ENCODE data around the gene LYL1.

Gene LYL1

DNA sequence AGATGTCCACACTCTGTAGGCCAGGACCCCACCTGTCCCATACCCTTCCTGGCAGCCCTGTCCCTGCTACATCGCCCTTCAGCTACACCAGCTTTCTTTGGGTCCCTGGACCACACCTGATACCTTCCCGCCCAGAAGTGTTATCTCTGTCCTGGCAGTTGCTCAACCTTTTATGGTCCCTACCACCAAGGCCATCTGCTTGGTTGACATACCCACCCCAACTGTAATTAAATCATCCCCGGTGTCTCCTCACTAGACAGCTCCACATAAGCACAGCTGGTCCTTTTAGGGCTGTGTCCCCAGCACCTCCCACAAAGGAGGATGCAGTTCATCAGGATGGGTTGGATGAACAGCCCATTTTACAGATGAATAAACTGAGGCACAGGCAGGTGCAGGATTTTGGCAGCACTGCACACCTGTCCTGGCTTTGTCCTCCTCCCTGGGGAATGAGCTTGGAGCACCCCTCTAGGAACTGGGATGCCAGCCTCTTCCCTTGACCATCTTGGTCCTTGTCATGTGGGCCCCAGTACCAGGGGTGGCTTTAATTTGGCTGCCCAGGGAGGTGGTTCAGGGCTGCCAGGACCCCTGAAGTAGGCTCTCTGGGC is 28.3 kb upstream of the LYL1 start:
- DNase-seq (ENCODE audit: extremely low read depth in 1 of 2, low read depth in 1 of 2): no peak

DNA sequence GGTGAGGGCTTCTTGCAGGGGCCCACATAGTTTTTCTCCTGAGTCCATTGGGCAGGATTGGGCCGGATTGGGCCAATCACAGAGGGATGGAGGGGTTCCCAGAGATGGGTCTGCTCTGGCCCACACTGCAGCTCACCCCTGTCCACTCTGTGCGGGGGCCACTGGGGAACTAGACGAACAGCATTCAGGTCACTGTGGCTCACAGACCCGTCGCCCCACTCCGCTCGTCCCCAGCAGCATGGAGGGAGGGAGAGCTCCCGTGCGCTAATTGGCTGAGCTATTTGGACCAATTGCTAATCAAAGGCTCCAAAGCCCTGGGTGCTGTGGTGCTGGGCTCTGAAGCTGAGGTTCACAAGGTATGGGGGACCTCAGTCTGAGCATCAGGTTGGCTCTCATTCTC is 26.7 kb upstream of the LYL1 start:
- no peak for DNase-seq (ENCODE audit: extremely low read depth in 1 of 2, low read depth in 1 of 2)

DNA sequence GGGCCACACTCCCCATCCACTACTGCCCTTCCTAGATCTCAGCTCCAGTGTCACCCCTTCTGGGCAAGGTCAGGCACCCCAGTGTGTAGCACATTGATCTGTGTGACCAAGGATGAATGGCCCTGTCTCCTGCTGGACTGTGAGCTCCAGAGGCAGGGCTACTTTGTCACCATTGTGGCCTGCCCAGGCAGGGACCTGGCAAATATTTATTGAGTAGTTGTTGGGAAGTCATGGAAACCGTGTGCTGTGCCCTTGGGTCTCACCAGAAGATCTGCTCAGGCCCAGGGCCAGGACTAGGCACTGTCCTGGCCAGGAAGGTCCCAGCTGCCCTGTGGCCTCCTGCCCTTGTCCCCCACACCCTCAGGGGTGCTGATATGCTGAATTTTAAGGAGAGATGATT is 25.9 kb upstream of the LYL1 start:
- no peak for DNase-seq (ENCODE audit: extremely low read depth in 1 of 2, low read depth in 1 of 2)

DNA sequence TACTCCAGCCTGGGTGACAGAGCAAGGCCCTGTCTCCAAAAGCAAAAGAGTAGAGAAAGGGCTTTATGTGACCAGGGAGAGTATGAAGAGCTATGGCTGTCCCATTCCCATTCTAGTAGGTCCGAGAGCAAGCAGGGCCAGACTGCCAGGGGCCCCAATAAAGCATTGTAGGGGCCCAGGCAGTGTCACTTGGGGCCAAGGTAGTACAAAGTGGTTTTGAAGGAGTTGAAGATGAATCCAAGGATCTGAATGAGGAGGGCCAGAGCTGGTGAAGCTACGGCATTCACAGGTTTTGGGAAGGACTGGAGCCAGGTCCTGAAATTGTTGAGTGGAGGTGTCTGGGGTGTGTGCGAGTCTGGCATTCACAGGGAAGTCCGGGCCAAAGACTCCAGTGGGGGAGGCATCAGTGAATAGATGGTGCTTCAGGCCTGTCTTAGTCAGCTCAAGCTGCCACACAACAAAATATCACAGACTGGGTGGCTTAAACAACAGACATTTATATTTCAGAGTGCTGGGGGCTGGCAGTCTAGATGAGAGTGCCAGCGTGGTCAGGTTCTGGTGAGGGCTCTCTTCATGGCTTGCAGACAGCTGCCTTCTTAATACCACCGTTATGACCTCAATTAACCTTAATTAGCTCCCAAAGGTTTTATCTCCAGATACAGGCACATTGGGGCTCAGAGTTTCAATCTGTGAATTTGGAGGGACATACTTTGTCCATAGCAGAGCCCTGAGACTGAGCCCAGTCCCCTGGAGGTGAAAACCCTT is 25.3 kb upstream of the LYL1 start:
- DNase-seq (ENCODE audit: extremely low read depth in 1 of 2, low read depth in 1 of 2): no peak

DNA sequence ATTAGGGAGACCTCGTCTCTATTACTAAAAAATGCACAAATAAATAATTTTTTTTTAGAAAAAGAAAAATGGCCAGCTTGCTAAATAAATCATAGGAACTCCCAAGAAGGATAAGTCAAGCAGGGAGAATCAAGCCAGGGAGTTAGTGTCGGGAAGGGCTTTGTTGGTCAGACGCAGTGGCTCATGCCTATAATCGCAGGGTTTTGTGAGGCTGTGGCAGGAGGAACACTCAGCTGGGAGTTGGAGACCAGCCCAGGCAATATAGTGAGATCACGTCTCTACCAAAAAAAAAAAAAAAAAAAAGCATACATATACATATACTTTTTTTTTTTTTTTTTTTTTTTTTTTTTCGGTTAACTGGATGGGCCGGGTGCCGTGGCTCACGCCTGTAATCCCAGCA is 24.4 kb upstream of the LYL1 start:
- no peak for DNase-seq (ENCODE audit: extremely low read depth in 1 of 2, low read depth in 1 of 2)

DNA sequence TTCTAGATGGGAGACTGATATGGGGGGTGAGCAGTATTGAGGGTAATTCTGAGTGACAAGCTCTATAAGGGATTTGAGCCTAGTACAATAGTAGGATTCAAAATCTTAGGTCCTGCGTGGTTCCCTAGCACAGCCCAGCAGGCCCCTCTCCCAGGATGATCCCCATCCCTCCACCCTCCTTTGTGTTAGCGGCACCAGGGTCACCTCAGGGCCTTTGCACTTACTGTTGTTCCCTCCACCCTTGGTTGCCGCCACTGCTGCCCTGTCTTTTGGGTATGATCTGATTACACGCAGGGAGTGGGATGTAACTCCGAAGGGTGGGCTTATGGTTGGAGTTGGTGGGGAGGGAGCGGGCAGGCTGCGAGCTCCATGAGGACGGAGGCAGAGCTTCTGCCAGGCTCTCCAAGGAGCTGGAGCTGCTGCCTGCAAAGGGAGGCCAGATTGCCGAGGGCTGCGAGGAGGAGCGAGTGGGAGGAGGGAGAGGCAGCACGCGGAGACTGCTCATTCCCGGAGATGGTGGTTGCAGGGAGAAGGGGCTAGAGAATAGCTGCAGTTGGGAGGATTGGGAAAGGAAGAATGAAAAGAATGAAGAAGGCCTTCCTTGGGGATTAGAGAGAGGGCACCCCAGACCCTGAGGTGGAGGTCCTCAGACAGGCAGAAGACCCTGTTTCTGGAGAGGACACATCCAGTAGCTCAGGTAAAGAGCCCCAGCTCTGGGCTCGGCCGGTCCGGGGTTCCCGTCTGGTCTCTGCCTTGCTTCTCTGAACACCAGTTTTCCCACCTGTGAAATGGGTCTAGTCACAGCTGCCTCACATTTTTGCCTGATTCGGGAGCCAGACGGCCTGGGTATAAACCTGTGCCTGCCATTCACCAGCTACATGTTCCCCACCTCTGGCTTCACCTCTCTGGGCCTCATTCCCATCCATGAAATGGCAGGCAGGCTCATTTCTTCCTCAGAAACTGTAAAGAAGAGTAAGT is 20.6 kb upstream of the LYL1 start:
- no peak for DNase-seq (ENCODE audit: extremely low read depth in 1 of 2, low read depth in 1 of 2)

DNA sequence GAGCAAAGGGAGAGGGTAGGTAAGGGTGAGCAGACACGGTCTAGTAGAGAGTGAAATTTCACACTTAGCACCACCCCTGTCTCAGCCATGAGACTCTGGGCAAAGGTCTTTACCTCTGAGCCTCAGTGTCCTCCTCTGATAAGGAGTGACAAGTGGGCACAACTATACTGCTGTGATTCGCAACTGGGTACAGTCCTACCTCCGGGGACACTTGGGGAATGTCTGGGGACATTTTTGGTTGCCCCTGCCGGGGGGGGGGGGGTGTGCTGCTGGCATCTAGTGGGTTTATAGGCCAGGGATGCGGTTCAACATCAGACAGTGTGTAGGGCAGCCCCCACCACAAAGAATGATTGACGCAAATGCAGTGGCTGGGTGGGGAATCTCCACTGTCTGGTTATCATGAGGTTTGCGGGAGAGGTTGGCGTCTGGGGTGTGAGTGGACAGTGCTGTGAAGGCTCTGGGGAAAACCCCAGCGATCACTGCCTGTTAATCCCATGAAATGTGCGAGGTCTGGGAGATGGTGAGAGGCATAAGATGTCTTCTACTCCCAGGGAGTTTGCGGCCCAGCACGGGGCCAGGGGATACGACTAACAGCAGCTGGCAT is 19.7 kb upstream of the LYL1 start:
- DNase-seq (ENCODE audit: extremely low read depth in 1 of 2, low read depth in 1 of 2): no peak

DNA sequence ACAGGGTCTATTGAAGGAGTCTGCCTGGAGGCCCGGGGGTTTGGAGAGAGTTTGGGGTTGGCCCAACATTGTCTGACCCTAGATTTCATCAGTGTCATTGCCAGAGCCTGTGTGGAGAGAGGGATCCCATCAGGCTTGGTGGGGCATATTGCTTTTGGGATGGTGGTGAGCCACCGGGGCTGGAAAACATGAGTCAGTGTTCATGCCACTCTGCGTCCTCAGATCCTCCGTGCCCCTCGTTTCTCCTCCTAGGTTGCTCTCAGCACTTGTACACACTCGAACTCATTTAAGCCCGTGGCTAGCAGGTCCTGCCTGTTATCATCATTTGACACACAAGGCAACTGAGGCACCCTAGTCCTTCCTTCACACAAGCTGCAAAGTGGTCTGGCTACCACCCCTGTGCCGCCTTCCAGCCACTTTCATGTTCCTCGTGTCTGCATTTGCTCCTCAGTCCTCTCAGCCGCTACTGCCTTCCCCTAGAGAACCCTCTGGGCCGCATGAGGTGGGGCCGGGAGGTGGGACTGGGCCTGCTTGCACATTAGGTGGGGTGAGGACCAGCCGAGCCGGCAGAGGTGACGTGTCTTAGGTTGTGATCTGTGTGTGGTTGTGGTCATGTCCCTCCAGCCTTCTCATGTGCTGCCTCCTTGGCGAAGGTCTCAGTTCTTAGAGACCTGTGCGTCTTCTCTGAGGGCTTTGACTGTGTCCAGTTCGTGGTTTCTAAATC is 19.1 kb upstream of the LYL1 start:
- DNase-seq (ENCODE audit: extremely low read depth in 1 of 2, low read depth in 1 of 2): no peak

DNA sequence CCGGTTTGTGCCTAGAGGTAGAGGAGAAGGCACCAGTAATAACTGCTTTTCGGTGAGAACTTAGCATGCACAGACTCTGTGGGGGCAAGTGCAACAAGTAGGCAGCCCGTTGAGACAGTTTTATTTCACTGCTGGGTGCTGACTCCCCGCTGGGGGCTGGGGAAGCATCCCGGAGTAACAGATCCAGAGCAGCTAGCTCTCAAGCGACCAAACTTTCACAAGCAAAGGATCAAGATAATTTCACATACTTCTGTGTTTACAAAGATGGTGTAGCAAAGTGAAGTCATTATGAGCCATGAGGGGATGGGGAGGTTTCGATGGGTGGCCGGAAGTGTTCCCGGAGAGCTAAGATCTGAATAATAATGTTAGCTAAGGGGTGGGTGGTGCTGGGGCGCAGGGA is 18.2 kb upstream of the LYL1 start:
- no peak for DNase-seq (ENCODE audit: extremely low read depth in 1 of 2, low read depth in 1 of 2)

DNA sequence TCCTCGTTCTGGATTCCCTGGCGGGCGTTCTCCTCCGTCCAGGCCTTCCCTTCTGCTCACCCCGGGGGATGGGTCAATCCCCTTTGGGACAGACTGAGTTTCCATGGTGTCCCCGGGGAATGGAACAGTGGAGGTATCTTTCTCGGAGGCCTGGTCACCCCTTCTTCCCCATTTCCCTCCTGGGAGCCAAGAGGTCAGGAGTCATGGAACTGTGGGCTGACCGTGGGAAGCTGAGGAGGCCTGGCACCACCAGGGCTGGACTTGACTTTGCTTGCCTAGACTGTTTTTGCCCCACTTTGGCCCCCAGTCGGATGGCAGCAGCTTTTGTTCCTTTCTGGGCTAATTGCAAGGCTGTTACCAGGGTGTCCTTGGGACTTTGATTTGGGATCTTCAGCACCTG is 17.4 kb upstream of the LYL1 start:
- no peak for DNase-seq (ENCODE audit: extremely low read depth in 1 of 2, low read depth in 1 of 2)

DNA sequence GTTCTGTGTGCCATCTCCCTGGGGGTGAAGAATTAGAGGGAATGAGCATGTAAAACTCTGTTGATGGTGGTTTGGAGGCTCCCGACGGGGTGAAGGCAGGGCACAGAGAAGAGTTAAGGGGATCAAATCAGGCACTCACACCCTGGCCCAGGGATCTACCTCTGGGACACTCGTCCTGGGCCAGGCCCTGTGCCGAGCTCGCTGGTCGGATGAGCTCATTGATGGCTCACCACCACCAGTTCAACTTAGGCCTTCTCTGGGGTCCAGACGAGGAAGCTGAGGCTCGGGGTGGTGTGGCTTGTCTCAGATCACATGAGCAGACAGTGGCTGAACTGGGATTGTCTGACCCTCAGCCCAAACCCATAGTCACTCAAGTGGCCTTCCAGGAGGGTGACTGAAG is 17.0 kb upstream of the LYL1 start:
- no peak for DNase-seq (ENCODE audit: extremely low read depth in 1 of 2, low read depth in 1 of 2)

DNA sequence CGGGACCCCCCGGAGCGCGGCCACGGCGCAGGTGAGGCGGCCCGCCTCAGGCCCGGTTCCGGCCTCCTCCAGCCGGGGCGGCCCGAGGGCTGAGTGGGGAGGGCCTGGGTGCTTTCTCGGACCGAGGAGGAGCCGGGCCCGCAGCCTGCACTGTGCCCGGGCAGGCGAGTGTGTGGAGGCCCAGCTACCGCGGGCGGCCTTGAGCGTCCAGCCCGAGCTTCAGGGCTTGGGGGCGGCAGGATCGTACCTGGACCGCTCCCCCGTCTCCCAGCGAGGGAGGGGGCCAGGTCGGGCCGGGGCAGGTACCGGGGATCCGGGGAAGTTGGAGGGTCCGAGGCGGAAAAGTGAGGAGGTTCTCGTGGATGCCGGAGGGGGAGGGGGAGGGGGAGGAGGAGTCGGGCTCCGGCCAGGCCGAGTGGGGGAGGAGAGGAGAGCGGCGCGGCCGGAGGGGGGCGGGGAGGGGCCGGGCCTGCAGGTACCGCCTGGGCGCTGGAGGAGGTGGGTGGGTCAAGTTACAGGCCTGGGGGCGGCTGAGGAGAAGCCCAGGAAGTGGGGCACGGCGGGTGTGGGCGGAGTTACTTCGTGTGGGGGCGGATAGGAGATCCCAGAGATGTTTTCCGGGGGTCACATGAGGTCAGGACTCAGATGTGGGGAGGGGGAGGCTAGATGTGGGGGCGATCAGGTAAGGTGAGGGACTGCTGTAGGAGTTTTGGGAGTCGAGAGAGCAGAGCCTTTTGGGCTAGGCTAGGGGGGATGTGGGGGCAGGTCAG is 16.0 kb upstream of the LYL1 start:
- no peak for DNase-seq (ENCODE audit: extremely low read depth in 1 of 2, low read depth in 1 of 2)

DNA sequence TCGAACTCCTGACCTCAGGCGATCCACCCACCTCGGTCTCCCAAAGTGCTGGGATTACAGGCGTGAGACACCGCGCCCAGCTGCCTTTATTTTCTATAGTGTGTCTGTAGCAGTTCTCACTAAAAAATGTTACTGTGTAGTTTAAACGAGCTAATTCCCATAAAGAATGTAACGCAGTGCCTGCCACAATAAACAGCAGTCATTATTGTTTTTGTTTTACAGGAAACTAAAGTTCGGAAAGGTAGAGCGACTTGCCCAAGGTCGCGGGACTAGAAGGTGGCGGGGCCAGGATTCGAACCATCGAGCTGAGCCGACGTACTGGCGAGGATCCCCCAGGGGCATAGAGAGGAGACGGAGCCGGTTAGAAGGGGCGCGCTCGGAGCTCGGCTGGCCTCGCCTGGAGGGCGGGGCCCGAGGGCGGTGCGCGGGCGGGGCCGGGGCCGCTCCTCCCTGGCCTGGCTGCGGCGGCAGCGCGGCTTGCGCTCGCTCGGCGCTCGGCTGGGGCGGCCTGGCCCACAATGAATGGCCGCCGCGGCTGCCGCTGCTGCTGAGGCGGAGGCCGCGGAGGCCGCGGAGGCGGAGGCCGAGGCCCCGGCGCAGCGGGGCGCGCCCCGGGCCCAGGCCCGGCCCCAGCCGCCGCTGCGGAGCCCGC is 15.2 kb upstream of the LYL1 start, which contains the start of gene NACC1:
NACC1 (plus strand) TSS at position 493 of the 652 bp plus-strand sequence. CDS start 16,944 bp downstream, outside the sequence.
- peak; percentile 83 to 86 for DNase-seq (ENCODE audit: extremely low read depth in 1 of 2, low read depth in 1 of 2)

DNA sequence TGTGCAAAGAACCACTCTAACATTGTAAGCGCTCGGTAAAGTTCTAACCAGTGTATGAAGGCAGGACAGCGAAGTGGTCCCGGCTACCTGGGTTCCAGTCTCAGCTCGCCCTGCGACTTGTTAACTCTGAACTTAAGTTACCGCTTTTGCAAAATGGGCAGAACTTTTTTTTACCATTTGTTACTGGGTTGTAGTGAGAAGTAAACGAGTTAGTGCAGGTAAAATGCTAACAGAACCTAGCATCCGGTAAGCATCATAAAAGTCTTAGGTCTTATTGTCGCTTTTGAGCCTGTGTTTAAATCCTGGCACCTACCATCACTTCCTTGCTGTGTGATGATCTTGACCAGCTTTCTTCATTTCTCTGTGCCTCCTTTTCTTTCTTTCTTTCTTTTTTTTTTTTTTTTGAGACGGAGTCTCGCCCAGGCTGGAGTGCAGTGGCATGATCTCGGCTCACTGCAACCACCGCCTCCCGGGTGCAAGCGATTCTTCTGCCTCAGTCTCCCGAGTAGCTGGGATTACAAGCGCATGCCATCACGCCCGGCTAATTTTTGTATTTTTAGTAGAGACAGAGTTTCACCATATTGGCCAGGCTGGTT is 14.6 kb upstream of the LYL1 start:
- no peak for DNase-seq (ENCODE audit: extremely low read depth in 1 of 2, low read depth in 1 of 2)

DNA sequence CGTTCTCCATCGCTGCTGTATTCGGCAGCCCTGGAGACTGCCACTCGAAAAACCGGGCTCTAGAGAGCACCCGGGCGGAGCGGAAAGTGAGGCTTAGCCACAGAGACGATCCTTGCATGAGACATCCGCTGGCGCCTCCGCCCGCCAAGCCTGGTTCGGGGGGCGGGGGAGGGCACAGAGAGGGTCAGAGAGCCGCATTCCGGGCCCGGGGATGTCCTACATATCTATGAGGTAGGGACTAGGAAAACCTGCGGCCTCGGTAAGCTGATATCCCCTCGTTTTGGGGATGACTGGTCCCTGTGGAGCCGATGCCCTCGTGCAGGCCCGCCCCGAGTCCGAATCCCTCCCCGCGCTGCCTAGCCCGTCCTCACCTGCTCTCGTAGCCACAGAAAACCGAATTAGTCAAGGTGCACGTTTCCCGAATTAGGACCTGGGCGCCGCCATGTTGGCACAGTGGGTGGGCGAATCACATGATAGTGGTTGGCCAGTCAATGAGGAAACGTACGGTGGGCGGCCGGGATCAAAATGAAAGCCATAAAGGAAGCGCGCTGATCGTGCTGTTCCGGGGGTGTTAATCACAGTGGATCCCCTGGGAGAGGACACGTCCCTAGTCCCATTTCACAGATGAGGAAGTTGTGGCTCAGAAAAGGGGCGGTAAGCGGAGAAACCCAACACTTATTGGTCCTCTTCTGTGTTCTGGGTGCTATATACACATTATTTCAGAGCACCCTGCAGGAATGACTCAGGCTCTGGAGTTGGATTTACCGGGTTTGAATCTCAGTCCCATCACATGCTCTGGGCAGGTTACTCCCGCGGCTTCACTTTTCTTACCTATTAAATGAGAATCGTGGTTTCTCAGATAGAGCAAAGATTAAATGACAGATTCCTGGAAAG is 13.9 kb upstream of the LYL1 start, which contains the start of gene TRMT1:
TRMT1 (minus strand) TSS at position 459 of the 894 bp plus-strand sequence; CDS start at position 118, 341 bp downstream.
- peak; percentile 82 to 91 for DNase-seq (ENCODE audit: extremely low read depth in 1 of 2, low read depth in 1 of 2)

DNA sequence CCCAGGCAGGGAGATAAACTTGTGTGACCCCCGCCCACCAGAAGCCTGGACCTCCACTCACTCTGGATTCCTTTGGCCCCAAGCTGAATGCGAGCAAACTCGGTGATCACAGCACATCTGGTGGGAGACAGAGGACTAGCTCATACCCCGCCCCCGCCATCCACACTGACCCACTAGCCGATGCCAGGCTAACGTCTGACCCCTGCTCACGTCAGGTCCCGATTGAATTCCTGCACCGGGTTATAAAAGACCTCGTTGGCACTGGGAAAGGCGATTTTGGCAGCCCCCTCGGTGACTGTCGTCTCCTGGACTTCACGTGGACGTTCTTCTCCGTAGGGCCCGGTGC is 13.3 kb upstream of the LYL1 start:
- DNase-seq (ENCODE audit: extremely low read depth in 1 of 2, low read depth in 1 of 2): no peak

DNA sequence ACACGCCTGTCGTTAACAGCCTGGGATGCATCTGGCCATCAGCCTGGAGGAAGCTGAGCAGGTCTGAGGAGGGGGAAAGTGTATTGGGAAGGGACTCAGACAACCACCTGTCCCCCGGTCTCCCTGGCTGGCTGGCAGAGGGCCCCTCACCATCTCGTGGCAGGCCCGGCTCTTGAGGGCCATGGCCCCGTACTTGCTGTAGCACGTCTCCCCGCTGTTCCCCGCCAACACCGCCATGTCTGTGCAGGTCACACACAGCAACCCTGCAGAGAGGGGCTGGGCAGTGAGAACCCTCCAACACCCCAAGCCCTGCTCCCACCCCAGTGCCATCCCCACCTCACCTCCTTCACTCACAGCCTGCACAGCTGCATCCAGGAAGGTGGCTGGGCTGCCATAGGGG is 9.9 kb upstream of the LYL1 start:
- DNase-seq (ENCODE audit: extremely low read depth in 1 of 2, low read depth in 1 of 2): no peak

DNA sequence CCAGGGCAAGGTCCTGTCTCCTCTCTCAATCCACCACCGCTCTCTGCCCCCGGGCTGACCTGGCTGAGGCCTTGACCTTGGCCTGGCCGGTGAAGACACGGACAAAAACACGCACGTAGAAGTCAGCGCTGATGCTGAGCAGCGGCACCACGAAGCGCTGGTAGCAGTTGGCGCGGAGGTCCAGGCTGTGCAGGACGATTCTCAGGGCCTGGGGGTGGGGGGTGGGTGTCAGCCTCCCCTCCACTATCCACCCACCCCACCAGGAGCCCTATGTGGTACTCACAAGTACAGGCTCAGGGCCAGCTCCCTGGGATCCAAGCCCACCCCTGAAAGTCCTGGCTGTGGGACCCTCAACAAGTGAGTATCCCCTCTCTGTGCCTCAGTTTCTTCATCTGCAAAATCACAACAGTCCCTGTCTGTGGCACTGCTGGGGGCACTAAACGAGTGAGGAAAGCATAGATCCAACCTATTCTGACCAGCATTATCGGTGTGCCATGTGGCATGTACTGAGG is 7.5 kb upstream of the LYL1 start:
- no peak for DNase-seq (ENCODE audit: extremely low read depth in 1 of 2, low read depth in 1 of 2)

All from stimulated activated CD8-positive, alpha-beta memory T cell treated with anti-CD3 and anti-CD28 coated beads, Interleukin-7, amount 100 ng/mL, for 48 hours (primary cell).